Mononuclear cell (primary cell): ENCODE measurements around the gene ARL17B. TPM values are rescaled to one million over a fixed set of nuclear protein-coding genes. Genes with fewer than 3 reads are reported as not detected.
"Not testable (repeated sequence)": the region's sequence is repeated elsewhere in the genome, so short reads cannot be mapped to it uniquely, and the experiment has no call there.

Experiments used
- H3K27me3 ChIP-seq: 2 replicates; pipeline ENCODE4 v1.6.0; 2011; ENCODE audit warnings: low read length, control low read depth; ENCODE audit not compliant: insufficient read depth
- H3K4me1 ChIP-seq: 2 replicates; pipeline ENCODE4 v1.5.1; 2011; ENCODE audit warnings: mild to moderate bottlenecking, low read length, control low read depth; ENCODE audit not compliant: insufficient read depth
- H3K4me3 ChIP-seq: 2 replicates; pipeline ENCODE4 v1.5.1; 2011; ENCODE audit warnings: mild to moderate bottlenecking, low read length, moderate library complexity
- H3K9me3 ChIP-seq: 2 replicates; pipeline ENCODE4 v1.5.1; 2011; ENCODE audit warnings: low read depth, mild to moderate bottlenecking, control low read depth, low read length
- total RNA-seq: library from RNA; depleted of rRNA; stranded (reverse); fragments of >200 nt; gene quantifications from one replicate; pipeline ENCODE4 v1.2.3, GENCODE V29; 2012

Gene ARL17B
- total RNA-seq, 1 donor, result 10.1 TPM

- not testable (repeated sequence) for H3K27me3 ChIP-seq, H3K4me1 ChIP-seq, H3K4me3 ChIP-seq, H3K9me3 ChIP-seq
These were observed 117.1 kb downstream of the ARL17B start for GRCh38 chr17:46244339-46244913.

GRCh38 chr17:46243928-46244327, 117.6 kb downstream of the ARL17B start:
- not testable (repeated sequence) for H3K4me1 ChIP-seq, H3K4me3 ChIP-seq, H3K27me3 ChIP-seq, H3K9me3 ChIP-seq

GRCh38 chr17:46243505-46243904, 118.1 kb downstream of the ARL17B start:
- not testable (repeated sequence) for H3K4me1 ChIP-seq, H3K4me3 ChIP-seq, H3K9me3 ChIP-seq, H3K27me3 ChIP-seq

GRCh38 chr17:46231359-46231758, 130.2 kb downstream of the ARL17B start:
- not testable (repeated sequence) for H3K9me3 ChIP-seq, H3K27me3 ChIP-seq, H3K4me3 ChIP-seq, H3K4me1 ChIP-seq

GRCh38 chr17:46225274-46225794, 136.2 kb downstream of the ARL17B start:
- H3K27me3 ChIP-seq, H3K9me3 ChIP-seq, H3K4me1 ChIP-seq: not testable (repeated sequence)
- peak overlapping the region; percentile 38 for H3K4me3 ChIP-seq

GRCh38 chr17:46224864-46225263, 136.7 kb downstream of the ARL17B start:
- H3K27me3 ChIP-seq, H3K4me1 ChIP-seq, H3K9me3 ChIP-seq: not testable (repeated sequence)
- peak overlapping the region; percentile 38 for H3K4me3 ChIP-seq

Other genes starting within 250 kb of the ARL17B start
- 216 TPM for gene KANSL1, start 168.3 kb downstream of the ARL17B start, total RNA-seq
- gene LRRC37A, start 66.6 kb downstream of the ARL17B start, total RNA-seq, result 10.9 TPM
- 24.1 TPM for gene LRRC37A2, start 150.7 kb upstream of the ARL17B start, total RNA-seq
- 14.8 TPM for gene ARL17A, start 217.9 kb upstream of the ARL17B start, total RNA-seq
- 18.7 TPM for gene NSF, start 228.9 kb upstream of the ARL17B start, total RNA-seq